ENCODE measurements around the gene UBQLN3. TPM values are rescaled to one million over a fixed set of nuclear protein-coding genes. Genes with fewer than 3 reads are reported as not detected.

UBQLN3 gene
- total RNA-seq, 1 experiment from 2014 or later = not detected

GRCh38 chr11:5521540-5521939 lies 11.8 kb upstream of the UBQLN3 start:
- DNase-seq = no peak
- no peak for TF ChIP-seq CTCF (IDR thresholded peaks at IDR 0.05; ENCODE audit: unreplicated experiment)
- no peaks in the 10 kb centered on the region for H3K36me3 Mint-ChIP-seq (ENCODE audit: insufficient read depth, unreplicated experiment)
- H3K4me1 Mint-ChIP-seq (ENCODE audit: low read depth, unreplicated experiment) = no peaks in the 10 kb centered on the region
- intact Hi-C loops (cut with micrococcal nuclease; ENCODE audit: unreplicated experiment) = no loop called here
- no TSS peak for BruUV-seq (replicated peaks)
- CTCF ChIA-PET = interaction anchor here (0.7 kb wide), 1 partner anchor 32 kb away, joined by 6 read pairs; no protein-coding TSS in a partner anchor
- H3K9me3 Mint-ChIP-seq (ENCODE audit: low read depth, unreplicated experiment) = no peaks in the 10 kb centered on the region
- H3K27ac Mint-ChIP-seq (ENCODE audit: unreplicated experiment) = no peak overlapping the region
- peaks cover 30% of the 10 kb centered on the region for H3K27me3 Mint-ChIP-seq (ENCODE audit: unreplicated experiment)
- H3K4me3 Mint-ChIP-seq (ENCODE audit: low read depth, unreplicated experiment) = no peak overlapping the region

- no peak within 1 kb of the TSS for H3K27ac Mint-ChIP-seq (ENCODE audit: unreplicated experiment)
- H3K27me3 Mint-ChIP-seq (ENCODE audit: unreplicated experiment) = peaks cover 42% of the 10 kb centered on the region
- BruUV-seq (replicated peaks) = no TSS peak
Measured at GRCh38 chr11:5516599-5516998, 6.8 kb upstream of the UBQLN3 start, which contains the start of gene UBQLNL. UBQLNL (minus strand) TSS chr11:5516699; CDS start chr11:5516441, 258 bp downstream.

GRCh38 chr11:5514841-5515240 lies 5.1 kb upstream of the UBQLN3 start:
- no peak for TF ChIP-seq CTCF (IDR thresholded peaks at IDR 0.05; ENCODE audit: unreplicated experiment)
- Mint-ChIP-seq H3K4me1 (ENCODE audit: low read depth, unreplicated experiment) (no peaks in the 10 kb centered on the region), H3K27me3 (ENCODE audit: unreplicated experiment) (peaks cover 59% of the 10 kb centered on the region), H3K9me3 (ENCODE audit: low read depth, unreplicated experiment) (no peaks in the 10 kb centered on the region), H3K36me3 (ENCODE audit: insufficient read depth, unreplicated experiment) (no peaks in the 10 kb centered on the region), H3K27ac (ENCODE audit: unreplicated experiment) (no peak overlapping the region), H3K4me3 (ENCODE audit: low read depth, unreplicated experiment) (no peak overlapping the region)
- BruUV-seq (replicated peaks) = no TSS peak
- DNase-seq = no peak
- CTCF ChIA-PET = no interaction called here
- intact Hi-C loops (cut with micrococcal nuclease; ENCODE audit: unreplicated experiment) = no loop called here

More at GRCh38 chr11:5516599-5516998, 6.8 kb upstream of the UBQLN3 start, which contains the start of gene UBQLNL:
- CTCF ChIA-PET = no interaction called here
- Mint-ChIP-seq H3K9me3 (ENCODE audit: low read depth, unreplicated experiment) (no peaks in the 10 kb centered on the region), H3K4me1 (ENCODE audit: low read depth, unreplicated experiment) (no peaks in the 10 kb centered on the region), H3K4me3 (ENCODE audit: low read depth, unreplicated experiment) (no peak within 1 kb of the TSS), H3K36me3 (ENCODE audit: insufficient read depth, unreplicated experiment) (no peaks in the 10 kb centered on the region)
- DNase-seq = no peak
- no peak for TF ChIP-seq CTCF (IDR thresholded peaks at IDR 0.05; ENCODE audit: unreplicated experiment)
- intact Hi-C loops (cut with micrococcal nuclease; ENCODE audit: unreplicated experiment) = no loop called here

- H3K4me1 Mint-ChIP-seq (ENCODE audit: low read depth, unreplicated experiment) = no peaks in the 10 kb centered on the region
- H3K9me3 Mint-ChIP-seq (ENCODE audit: low read depth, unreplicated experiment) = no peaks in the 10 kb centered on the region
- peaks cover 83% of the 10 kb centered on the region for H3K27me3 Mint-ChIP-seq (ENCODE audit: unreplicated experiment)
- H3K36me3 Mint-ChIP-seq (ENCODE audit: insufficient read depth, unreplicated experiment) = no peaks in the 10 kb centered on the region
- CTCF ChIA-PET = no interaction called here
- TF ChIP-seq CTCF (IDR thresholded peaks at IDR 0.05; ENCODE audit: unreplicated experiment) = no peak
- DNase-seq = no peak
- intact Hi-C loops (cut with micrococcal nuclease; ENCODE audit: unreplicated experiment) = no loop called here
- no peak overlapping the region for H3K27ac Mint-ChIP-seq (ENCODE audit: unreplicated experiment)
- no peak overlapping the region for H3K4me3 Mint-ChIP-seq (ENCODE audit: low read depth, unreplicated experiment)
- no TSS peak for BruUV-seq (replicated peaks)
Measured at GRCh38 chr11:5508605-5509004, 1.2 kb downstream of the UBQLN3 start.

All from Calu3 (cell line).